ENCODE results near the gene MLLT3.

GRCh38 chr9:20361229-20361628, 261.1 kb downstream of the MLLT3 start:
- TF ChIP-seq CTCF (conservative IDR thresholded peaks at IDR 0.05; ENCODE audit: low read depth, low read length) (no peak), EZH2 (IDR thresholded peaks at IDR 0.05; ENCODE audit: borderline replicate concordance, low read depth, low read length, poor library complexity, severe bottlenecking) (no peak)
